ENCODE measurements around the gene AGAP1.
"Not testable (repeated sequence)": the region's sequence is repeated elsewhere in the genome, so short reads cannot be mapped to it uniquely, and the experiment has no call there.

The AGAP1 gene

DNA sequence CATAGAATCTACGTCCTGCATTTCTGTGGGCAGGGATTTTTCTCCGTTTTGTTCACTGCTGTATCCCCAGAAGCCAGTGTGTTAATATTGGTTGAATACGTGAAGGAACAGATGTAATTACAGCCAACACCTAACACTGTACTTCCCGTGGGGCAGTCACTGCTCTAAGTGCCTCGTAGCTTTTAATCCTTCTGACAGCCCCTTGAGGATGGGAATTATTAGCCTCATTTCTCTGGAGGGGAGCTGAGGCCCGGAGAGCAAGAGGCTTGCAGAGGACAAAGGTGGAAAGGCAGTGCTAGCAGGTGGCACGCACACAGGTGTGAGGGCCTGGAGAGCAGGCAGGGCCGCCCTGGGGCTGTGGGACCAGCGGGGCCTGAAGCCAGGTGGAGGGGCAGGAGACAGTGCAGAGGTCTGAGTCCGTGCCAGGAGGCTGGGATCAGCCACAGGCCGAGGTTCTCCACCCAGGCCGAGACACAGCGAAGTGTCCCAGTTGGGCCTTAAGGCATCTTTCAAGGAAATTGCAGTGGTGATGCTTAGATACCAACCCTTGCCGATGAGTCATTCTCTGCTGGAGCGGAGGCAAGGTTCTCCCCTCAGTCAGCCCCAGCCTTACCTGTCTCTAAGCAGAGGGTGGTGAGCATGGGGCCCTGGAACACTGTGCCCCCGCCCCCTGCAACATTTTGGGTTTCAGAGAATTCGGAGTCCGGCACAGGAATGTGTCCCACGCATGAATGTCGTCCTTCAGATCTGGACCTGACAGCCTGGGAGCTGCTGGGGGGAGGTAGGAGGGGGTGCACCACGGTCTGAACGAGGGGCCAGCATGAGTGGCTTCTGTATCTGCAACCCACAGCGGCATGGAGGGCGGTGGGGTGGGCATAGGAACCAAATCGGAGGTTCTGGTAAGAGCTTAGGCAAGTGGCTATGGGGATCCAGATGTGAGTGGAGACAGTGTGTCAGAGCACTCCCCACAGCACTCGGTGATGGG lies 551.7 kb downstream of the AGAP1 start:
- no peak for DNase-seq (ENCODE audit: low read depth)

DNA sequence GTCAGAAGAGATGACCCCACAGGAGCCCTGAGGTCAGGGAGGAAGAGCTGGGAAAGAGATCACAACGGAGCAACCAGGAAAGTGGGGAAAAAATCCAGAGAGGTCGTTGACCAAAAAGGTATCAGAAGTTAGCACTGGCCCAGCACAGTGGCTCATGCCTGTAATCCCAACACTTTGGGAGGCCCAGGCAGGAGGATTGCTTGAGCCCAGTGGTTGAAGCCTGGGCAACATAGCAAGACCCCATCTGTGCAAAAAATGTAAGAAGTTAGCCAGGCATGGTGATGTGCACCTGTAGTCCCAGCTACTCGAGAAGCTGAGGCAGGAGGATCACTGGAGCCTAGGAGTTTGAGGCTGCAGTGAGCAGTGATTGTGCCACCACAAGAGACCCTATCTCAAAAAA lies 552.9 kb downstream of the AGAP1 start:
- no peak for DNase-seq (ENCODE audit: low read depth)

DNA sequence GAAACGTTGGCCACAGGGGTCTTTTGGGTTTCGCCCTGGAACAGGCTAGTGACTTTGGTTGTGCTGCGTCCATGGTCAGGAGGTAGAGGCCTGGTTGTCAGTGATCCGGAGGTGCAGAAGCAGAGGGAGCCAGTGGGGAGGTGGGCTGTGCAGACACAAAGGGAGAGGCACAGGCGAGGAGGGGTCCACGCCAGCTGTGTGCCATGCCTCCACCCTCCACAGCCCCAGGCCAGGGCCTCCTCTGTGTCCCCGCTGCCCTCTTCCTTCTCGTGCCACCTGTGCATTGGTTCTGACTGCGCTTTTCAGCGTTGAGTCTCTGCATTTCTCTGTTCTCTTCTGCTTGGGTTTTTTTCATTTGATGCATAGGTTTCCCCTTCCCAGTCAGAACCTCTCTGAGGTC lies 553.3 kb downstream of the AGAP1 start:
- DNase-seq (ENCODE audit: low read depth) = no peak

DNA sequence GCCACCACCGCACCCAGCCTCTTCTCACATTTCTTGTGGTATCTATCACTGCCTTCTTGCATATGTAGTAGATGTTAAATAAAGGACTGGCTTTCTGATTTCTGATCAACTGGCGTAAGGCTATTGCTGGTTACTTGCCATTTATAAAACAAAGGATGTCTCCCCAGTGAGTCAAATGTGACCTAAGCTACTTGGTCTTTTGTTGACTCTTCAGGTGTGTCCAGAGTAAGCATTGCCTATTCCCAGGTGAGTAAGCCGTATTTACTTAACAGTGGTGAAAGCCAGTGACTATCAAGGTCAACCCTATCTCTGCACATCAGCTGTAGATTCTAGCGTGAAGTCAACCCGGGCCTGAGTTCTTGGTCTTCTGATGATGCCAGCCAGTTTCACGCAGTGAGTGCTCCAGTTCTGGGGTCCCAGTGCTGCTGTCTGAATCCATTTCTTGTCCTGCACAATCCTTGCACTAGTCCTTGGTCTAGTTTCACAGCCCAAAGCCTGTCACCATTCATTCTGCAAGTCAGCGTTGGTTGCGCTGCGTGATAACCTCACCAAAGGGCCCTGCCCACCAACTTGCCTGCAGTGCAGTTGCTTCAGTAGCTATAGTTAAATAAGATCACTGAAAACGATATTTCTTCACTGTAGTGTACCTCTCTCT lies 554.2 kb downstream of the AGAP1 start:
- DNase-seq (ENCODE audit: low read depth) = no peak

DNA sequence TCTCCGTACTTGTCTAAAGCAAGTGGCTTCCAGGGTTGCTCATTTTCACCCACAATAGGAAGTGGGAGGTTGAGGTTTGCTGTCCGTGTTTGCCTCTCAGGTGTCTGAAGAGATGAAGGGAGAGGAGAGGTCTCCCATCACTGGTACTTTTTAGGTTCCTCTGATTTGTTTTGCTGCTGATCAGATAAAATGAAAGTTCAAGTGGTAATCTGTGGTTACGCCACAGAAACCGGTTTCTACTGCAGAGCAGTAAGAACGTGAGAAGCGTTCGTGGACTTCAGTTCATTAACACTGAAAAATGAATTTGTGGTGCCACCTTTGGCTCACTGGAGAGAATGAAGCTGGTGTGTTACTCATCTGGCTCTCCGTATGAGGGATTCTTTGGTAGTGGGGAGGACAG lies 556.1 kb downstream of the AGAP1 start:
- no peak for DNase-seq (ENCODE audit: low read depth)

DNA sequence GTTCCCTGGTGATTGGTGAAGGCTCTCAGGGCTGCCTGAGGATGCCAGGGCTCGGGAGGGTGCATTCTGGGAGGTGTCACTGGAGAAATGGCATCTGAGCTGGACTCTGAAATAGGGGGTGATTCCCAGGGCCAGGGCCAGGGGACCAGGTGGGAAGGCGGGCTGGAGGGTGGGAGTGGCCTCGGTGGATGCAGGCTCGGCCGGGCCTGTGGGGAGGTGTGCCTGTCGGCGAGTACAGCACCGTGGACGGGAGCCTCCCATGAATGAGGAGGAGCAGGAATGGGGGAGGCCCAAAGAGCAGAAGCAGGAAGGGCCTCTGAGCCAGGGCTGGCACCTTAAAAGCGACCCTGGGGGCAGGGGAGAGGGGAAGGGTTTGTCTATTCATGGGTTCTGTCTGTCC lies 557.5 kb downstream of the AGAP1 start:
- no peak for DNase-seq (ENCODE audit: low read depth)

DNA sequence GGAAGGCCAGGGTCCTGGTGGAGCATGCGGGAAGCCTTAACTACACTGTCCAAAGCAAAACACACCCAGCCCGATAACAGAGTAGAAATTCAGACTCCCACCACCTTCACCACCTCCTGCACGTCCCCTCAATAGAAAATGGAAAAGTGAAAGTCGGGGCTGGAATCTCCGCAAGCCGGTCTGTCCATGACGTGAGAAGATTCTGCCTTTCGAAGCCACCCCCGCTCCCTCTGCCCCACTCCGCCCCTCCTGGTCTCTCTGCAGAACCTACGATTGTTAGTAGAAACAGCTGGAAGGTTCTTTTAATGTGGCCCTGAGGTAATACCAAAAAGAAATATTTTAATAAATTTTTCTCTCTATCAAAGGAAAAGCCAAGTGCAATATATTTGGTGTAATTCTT lies 558.0 kb downstream of the AGAP1 start:
- DNase-seq (ENCODE audit: low read depth) = no peak

DNA sequence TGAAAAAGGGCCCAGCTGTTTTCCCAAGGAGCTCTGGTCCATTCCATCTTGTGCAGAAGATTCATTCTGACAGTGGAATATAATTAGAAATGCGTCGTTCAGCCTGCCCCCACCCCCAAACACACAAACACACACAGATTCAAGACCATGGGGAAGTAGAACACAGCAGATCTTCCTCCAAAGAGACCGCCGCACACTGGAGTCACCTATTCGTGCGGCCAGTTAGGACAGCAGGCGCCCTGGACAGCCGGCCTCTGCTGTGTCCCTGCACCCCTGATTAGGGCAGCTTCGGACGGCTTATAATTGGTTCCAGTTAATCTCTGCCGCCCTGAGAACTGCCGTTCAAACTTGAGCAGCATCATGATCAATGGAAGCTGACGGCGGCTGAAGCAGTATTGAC lies 558.4 kb downstream of the AGAP1 start:
- no peak for DNase-seq (ENCODE audit: low read depth)

DNA sequence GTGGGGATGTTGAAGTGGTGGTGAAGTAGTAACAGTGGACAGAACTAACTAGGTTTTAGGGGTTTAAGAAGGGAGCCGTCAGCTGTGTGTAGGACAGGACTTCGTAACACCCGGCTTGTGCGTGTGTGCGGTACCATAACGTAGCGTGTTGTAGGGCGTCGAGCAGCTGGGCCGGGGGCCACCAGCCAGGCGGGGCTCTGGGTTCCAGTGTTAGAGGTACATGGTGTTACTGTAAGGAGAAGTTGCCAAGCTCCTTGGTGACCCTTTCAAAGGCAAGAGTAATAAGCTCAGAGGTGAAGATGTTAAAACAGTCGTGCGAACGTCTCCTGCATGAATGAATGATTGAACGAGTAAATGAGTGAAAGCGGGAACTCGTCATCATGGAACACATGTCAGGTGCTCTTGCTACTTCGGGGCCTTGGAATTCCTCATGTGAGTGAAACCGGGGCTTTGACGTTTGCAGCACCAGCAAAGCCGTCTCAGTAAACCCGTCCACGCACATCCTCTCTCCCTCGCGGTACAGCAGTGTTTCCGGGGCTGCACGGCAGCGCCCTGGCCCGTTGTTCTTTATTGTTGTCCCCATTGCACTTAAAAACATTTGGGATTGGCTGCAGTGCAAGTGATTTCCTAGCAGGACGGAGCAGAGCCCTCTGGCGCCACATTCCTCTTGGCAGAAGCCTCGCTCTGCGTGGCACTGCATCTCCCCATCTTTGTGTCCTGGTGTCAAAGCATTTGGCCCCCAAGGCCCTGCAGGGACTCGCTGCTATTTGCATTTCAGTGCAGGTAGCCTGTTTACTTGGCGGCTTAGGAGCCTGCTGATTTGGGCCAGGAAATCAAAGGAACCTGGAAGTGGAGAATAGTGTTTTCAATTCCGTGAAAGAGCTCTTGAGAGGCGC lies 559.3 kb downstream of the AGAP1 start:
- DNase-seq (ENCODE audit: low read depth) = no peak

DNA sequence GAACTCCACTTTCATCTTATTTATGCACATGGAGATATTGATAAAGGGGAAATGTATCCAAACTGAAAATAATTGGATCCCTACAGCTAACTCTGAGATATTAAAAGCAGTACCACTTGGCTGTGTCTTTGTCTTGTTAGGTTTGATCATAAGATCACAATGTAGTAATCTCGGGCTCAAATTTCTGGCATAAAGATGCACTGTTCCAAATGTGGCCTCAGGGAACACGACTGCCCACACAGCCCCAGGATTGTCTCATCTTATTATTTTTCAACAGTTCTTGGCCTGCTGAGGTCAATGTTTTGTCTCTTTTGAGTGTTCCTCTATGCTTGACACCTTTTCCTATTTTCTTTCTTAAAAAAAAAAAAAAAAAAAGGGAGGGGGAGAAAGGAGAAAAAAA lies 560.3 kb downstream of the AGAP1 start:
- no peak for DNase-seq (ENCODE audit: low read depth)

DNA sequence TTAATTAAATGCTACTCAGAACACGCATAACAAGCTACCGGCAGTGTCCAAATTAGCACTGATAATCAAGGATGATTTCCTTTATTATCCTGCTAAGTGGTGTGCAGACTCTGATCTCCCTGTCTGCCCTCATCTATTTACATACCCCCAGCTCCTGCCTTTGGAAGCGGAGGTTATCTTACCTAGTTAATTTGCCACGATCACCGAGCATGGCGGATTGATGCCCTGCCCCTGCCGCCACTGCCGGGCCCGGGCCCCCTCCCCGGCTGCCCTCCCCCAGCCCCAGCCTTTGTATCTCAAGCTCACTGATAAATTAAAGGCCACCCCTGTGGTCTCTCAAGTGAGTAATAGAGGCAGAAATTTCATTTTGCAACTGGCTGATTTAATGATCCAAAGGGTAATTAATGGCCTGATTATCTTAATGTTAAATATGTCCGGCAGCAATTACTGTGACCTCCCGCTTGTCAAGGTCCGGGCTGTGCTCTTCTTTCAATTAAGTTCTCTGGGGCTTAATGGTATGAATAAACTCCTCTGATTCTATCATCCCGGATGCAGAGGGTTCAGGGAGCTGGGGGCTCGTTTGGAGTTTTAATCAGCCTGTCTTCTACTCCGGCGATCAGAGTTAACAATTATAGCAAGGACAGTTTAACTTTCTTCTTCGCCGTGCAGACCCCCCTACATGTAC lies 560.9 kb downstream of the AGAP1 start:
- DNase-seq (ENCODE audit: low read depth) = no peak

DNA sequence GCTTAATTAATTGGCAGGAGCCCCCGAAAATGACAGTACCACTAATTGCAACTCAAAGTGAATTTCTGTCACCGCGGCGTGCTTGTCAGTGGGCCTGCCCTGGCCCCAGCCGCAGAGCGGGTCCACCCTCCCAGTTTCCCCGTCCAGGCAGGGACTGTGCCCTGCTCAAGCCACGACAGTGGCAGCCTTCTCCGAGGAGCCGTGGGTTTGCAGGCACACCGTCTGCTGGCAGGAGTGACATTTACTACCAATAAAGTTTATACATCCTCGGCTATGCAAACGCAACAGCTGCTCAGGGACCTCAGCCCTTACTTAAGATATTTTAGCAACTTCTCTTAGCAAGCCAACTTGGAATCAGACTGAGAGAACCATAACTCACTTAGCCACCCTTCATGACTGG lies 561.6 kb downstream of the AGAP1 start:
- no peak for DNase-seq (ENCODE audit: low read depth)

DNA sequence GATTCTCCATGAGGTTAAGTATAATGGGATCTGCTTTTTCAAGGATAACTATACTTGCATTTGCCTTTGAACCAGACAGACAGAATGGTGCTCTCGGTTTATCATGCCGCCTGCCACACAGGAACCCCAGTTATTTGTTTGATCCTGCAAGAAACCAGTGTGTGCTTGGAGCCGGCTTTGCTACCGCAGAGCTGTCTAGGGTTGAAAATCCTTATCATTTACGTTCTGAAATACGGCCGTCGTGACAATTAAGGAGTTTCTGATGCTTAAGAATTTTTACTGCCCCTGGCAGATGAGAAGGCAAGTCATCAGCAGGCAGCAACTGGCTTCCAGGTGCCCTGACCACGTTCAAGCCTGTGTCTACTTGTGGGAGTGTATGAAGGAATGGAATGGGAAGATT lies 562.3 kb downstream of the AGAP1 start:
- no peak for DNase-seq (ENCODE audit: low read depth)

DNA sequence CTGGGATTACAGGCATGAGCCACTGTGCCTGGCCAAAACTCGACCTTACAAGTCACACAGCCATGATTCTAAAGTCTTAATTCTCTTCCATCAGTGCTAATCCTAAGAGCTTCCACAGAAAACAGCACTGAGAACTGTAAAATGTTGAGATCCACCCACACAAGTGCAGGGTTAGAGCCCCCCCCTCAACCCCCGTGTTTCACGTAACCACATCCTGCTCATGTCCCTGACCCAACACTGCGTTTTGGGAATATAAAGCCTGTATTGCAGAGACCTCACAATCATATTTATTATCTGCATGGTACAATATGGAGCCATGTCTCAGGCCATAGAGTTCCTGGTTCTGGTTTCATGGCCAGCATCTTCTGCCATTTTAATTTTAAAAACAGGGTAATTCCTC lies 563.5 kb downstream of the AGAP1 start:
- DNase-seq (ENCODE audit: low read depth) = no peak

DNA sequence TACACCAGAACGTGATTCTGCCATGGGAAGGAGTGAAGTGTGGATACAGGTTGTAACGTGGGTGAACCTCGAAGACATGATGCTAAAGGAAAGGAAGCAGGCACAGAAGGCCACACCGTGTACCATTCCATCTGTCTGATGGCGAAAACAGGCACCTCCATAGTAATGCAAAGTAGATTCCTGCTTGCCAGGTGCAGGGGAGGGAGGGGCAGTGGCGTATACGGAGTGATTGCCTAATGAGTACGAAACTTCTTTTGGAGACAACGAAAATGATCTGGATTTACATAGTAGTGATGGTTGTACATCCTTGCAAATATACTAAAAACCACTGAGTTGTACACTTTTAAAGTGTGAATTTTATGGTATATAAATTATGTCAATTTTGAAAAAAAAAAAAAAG lies 567.7 kb downstream of the AGAP1 start:
- no peak for DNase-seq (ENCODE audit: low read depth)

DNA sequence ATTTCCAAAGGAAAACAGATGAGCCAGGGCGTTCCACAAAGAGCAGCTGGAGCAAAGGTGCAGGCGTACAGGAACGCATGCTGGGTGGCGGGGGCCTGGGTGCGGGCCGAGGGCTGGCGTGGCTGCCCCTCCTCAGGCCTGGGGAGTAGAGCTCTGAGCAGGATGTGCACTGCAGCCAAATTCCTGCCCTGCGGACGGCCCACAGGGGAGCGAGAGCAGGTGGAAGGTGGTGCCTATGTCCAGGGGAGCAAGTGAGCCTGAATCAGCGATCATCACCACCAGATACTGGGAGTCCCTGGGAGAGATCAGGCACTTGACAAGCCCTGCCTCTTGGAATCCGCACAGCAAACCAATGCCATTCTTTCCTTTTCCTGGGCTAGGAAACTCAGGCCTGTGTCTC lies 568.1 kb downstream of the AGAP1 start:
- DNase-seq (ENCODE audit: low read depth) = no peak

DNA sequence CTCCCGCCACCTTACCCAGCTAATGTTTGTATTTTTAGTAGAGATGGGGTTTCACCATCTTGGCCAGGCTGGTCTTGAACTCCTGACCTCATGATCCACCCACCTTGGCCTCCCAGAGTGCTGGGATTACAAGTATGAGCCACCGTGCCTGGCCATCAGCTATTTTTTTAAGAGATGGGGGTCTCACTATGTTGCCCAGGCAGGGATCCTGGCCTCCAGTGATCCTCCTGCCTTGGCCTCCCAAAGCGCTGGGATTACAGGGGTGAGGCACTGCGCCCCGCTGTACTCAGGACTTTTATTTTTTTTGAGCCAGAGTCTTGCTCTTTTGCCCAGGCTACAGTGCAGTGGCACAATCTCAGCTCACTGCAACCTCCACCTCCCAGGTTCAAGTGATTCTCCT lies 569.0 kb downstream of the AGAP1 start:
- not testable (repeated sequence) for DNase-seq (ENCODE audit: low read depth)

DNA sequence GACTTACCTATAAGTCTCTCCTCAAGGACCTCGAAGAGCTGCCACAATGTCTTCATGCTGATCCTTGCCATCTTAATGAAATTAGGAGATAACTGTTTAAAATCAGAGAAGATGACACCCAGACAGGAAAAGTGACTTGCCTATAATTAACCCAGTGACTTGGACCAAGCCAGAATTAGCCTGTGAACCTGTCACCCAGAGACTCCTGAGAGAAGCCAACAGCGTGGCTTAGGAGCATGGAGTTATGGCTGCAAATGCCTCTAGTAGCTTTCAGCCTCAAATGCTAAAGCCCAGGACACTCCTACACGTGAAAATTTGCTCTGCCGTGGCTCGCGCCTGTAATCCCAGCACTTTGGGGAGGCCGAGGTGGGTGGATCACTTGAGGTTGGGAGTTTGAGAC lies 570.2 kb downstream of the AGAP1 start:
- DNase-seq (ENCODE audit: low read depth) = no peak

DNA sequence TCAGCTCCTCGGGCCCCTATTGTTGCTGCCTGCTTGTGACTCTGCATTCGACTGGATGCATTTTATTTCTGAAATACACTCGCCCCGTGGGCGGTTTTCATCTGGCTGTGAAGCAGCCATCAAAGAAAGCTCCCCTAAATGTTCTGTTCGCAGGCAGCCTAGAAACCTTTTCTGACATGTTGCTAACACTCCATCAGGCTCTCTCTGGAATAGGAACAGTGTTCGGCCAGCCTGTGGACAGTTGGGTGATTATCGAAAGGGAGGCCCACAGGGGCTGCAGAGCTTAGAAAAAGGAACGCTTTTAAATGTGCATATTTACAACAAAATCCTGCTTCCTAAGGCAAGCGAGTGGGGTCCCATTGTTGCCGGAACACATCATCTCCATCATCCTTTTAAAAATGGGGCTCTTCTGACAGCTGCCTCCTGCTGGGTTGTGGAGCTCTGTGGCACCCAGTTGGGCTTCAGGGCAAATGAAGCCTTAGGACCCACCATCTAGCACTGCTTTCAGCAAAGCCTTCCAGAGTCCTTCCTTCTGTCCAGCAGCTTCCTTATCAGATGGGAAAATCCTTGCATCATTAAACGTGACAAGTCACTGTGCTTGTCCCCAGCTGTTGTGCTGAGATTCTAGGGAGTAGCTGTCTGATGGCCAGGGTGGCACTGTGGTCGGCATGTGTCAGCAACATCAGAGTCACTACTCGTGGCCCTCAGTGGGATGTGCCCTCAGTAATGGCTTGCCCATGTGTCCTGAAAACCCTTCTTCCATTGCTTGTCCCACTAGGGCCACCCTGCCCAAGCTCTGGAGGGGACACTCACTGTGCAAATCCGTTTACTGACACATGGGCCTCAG lies 571.7 kb downstream of the AGAP1 start:
- DNase-seq (ENCODE audit: low read depth) = no peak

DNA sequence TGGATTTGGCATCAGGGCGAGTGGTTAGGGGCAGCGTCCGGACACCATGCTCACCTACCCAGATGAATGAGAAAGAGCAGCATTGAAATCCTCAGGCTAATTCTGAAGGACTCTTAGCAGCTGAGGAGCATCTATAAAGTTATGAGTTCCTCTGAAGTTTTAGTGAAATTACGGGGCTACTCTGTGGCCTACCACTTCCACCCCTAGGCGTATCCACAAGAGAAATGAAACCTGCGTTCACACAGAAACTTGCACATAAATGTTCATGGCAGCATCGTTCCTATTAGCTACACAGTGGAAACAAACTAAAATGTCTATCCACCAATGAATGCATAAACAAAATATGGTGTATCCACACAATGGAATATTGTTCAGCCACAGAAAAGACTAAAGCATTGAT lies 576.4 kb downstream of the AGAP1 start:
- no peak for DNase-seq (ENCODE audit: low read depth)

DNA sequence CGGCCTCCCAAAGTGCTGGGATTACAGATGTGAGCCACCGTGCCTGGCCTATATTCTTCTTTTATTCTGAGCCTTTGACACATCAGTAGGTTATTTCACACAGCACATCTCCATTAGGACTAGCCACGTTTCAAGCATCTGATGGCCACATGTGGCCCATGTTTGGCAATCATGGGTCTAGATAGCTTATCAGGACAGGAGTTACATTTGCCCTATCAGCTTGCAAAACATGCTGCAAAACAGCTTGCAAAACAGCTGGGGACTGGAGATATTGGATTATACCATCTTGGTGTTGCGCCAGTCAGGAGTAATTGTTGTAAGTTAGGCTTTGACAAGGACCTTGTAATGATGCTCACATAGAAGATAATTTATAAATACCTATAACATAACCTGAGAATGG lies 579.4 kb downstream of the AGAP1 start:
- no peak for DNase-seq (ENCODE audit: low read depth)

All from activated T-helper 9 cell treated with anti-CD3 and anti-CD28 coated beads, Interleukin-2, amount 50 U/mL, for 16 hours (primary cell).